Subcutaneous adipose tissue (tissue), 4 donors: ENCODE measurements around the gene SENP2. TPM values are rescaled to one million over a fixed set of nuclear protein-coding genes. Genes with fewer than 3 reads are reported as not detected.

Experiments
- total RNA-seq, 4 donors: library from RNA; depleted of rRNA; stranded (reverse); fragments of >200 nt; gene quantifications; one replicate each; pipeline ENCODE4 v1.1.0, GENCODE V29; 2016
- TF ChIP-seq, protein P1 (sequence below): fragments of 450-650 bp; IDR thresholded peaks from one replicate; pipeline ENCODE4 v1.5.1; 2016; ENCODE audit warnings: low read depth, mild to moderate bottlenecking, control low read depth, antibody characterized with exemption, moderate library complexity

The SENP2 gene
- total RNA-seq, 4 donors from 2014 or later: 31.4 to 48.6 (median 40.2) TPM

DNA sequence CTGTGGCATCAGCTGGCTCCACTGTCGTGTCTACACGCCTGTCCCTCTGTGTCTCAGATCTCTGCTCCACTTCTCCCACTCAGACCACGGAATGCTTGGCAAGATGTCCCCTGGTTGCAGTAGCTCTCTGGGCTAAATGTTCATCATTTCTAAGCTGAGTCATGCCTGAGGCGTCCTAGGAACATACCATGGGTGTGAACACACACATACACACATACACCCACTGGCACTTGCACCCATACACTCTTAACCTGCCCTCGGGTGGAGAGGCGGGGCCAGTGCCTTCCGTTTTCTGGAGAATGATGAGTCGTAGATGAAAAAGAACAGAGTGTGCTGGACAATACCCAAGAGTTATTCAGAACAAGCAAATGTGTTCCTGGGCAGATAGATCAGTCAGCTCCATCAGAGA is 72.4 kb downstream of the SENP2 start:
- TF ChIP-seq, protein P1, sequence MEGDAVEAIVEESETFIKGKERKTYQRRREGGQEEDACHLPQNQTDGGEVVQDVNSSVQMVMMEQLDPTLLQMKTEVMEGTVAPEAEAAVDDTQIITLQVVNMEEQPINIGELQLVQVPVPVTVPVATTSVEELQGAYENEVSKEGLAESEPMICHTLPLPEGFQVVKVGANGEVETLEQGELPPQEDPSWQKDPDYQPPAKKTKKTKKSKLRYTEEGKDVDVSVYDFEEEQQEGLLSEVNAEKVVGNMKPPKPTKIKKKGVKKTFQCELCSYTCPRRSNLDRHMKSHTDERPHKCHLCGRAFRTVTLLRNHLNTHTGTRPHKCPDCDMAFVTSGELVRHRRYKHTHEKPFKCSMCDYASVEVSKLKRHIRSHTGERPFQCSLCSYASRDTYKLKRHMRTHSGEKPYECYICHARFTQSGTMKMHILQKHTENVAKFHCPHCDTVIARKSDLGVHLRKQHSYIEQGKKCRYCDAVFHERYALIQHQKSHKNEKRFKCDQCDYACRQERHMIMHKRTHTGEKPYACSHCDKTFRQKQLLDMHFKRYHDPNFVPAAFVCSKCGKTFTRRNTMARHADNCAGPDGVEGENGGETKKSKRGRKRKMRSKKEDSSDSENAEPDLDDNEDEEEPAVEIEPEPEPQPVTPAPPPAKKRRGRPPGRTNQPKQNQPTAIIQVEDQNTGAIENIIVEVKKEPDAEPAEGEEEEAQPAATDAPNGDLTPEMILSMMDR: no peak

- TF ChIP-seq, protein P1: no peak
Measured at GRCh38 chr3:185658943-185659342, 72.8 kb downstream of the SENP2 start.

DNA sequence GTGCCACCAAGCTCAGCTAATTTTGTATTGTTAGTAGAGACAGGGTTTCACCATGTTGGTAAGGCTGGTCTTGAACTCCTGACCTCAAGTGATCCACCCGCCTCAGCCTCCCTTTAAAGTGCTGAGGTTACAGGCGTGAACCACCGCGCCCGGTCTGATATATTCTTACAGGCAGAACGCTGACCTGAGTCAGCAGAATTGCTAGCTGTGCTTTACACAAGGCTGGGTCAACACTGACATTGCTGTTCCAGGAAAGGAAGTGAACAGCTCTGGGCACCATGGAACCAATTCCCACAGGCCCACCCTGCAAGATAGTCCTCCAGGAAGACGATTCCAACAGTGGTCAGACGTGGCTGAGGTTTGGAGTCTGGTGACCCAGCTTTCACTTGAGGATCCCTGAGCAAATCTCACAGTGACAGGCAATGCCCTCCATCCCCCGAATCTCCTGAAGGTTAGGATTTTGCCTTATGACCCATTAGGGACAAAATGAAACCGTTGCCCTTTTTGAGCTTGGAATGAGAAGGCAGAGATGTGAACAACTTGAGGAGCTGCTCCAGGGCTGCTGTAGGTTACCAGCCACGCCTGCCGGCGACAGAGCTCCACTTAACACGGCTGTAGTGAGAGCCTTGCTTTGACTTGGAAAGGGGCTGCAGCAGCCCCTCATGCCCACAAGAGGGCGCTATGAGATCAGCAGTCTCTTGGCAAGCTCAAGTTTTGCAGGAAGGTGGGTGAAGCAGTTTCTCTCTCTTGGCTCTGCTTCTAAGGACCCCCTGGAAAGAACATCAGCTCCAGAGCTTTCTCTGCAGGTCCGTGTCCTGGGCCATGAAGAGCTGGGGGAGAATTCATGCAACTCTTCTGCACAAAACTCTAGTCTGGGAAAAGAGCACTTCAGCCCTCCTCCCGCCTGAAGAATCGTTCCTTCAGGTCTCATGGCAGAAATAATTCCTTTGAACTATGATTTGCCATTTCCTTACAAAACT is 74.1 kb downstream of the SENP2 start:
- TF ChIP-seq, protein P1: no peak

DNA sequence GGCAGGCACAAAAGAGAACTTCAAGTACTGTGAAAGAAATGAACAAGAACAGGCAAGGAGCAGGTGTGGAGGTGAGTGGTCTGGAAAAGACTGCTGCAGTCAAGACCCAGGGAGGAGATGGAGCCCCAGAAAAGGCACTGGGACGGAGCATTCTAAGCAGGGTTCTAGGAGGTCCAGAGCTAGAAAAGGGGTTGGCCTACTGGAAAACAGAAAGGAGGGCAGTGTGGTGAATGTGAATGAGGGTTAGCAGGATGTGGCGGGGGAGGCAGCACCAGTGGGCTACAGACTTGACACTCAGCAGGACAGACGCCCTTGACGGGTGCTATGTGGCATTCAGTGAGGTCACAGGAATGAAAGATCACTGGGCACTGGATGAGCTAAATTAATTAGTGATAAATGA is 75.7 kb downstream of the SENP2 start:
- TF ChIP-seq, protein P1: no peak

DNA sequence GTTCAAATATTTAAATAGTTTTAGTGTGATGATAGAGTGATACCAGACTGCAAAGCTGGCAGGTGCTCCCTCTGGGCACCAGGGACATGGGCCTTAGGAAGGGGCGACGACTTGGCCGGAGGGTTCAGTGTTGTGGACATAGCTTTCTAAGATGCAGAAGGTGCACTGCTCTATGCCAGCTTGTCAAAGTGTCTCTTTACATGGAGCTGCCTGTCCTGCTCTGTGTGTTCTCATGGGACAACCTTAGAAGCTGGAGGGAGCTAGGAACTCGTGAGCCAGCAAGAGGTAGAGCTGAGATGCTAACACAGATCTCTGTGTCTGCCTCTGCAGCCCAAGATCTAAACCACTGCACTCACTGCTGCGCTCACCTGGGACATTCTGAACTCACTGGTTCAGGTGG is 77.8 kb downstream of the SENP2 start:
- TF ChIP-seq, protein P1: no peak

DNA sequence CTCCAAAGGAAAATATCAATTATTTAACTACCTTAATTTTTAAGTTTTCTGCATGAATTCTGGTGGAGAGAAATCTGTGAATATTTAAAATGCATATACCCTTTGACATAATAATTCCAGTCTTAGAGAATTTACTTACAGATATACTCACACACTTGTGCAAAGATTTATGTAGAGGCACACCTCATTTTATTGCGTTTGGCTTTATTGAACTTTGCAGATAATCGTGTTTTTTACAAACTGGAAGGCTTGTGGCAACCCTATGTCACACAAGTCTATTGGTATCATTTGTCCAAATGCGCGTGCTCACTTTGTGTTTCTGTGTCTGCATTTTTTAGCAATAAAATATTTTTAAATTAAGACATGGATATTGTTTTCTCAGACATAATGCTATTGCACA is 81.5 kb downstream of the SENP2 start:
- TF ChIP-seq, protein P1: no peak

GRCh38 chr3:185677146-185677829 is 91.2 kb downstream of the SENP2 start:
- TF ChIP-seq, protein P1: no peak
